NCI-H2196 treated with DMSO at 0.1 percent for 48 hours (cell line): ENCODE results near the gene ANKRD37.

Experiments used
- DNase-seq: peaks from one replicate; lab custom pipeline; 2025; ENCODE audit not compliant: unreplicated experiment; lab: John Stamatoyannopoulos, UW

ANKRD37 gene

GRCh38 chr4:185379326-185380295, 17.0 kb upstream of the ANKRD37 start:
- no peak for DNase-seq

- DNase-seq: no peak
Measured at GRCh38 chr4:185380320-185380719, 16.3 kb upstream of the ANKRD37 start.

- no peak for DNase-seq
Measured at GRCh38 chr4:185381288-185382196, 15.1 kb upstream of the ANKRD37 start.

GRCh38 chr4:185382754-185383153, 13.9 kb upstream of the ANKRD37 start:
- DNase-seq: no peak

- DNase-seq: no peak
Measured at GRCh38 chr4:185383451-185383850, 13.2 kb upstream of the ANKRD37 start.

GRCh38 chr4:185384061-185384460, 12.6 kb upstream of the ANKRD37 start:
- DNase-seq: no peak

GRCh38 chr4:185384930-185385331, 11.7 kb upstream of the ANKRD37 start:
- DNase-seq: no peak

GRCh38 chr4:185387957-185388356, 8.7 kb upstream of the ANKRD37 start:
- no peak for DNase-seq

- no peak for DNase-seq
Measured at GRCh38 chr4:185390941-185391340, 5.7 kb upstream of the ANKRD37 start.

GRCh38 chr4:185392156-185392555, 4.5 kb upstream of the ANKRD37 start:
- no peak for DNase-seq

GRCh38 chr4:185394568-185395237, 1.9 kb upstream of the ANKRD37 start:
- no peak for DNase-seq

- no peak for DNase-seq
Measured at GRCh38 chr4:185395238-185395955, 1.2 kb upstream of the ANKRD37 start, which contains the start of gene LRP2BP. LRP2BP (minus strand) TSS chr4:185395924; CDS start chr4:185378186, 17,738 bp downstream.

- peak; percentile 67 for DNase-seq
Measured at GRCh38 chr4:185395956-185396723, 501 bp upstream of the ANKRD37 start.

GRCh38 chr4:185398618-185399017, 2.0 kb downstream of the ANKRD37 start:
- DNase-seq: no peak

- no peak for DNase-seq
Measured at GRCh38 chr4:185399466-185399865, 2.8 kb downstream of the ANKRD37 start.

GRCh38 chr4:185404031-185404430, 7.4 kb downstream of the ANKRD37 start:
- DNase-seq: no peak

- no peak for DNase-seq
Measured at GRCh38 chr4:185405296-185405999, 8.8 kb downstream of the ANKRD37 start.

GRCh38 chr4:185408432-185408831, 11.8 kb downstream of the ANKRD37 start:
- DNase-seq: no peak

- no peak for DNase-seq
Measured at GRCh38 chr4:185411849-185412248, 15.2 kb downstream of the ANKRD37 start.
